Limb (tissue), 2 donors: ENCODE measurements around the gene AQP12A.

Experiments
- DNase-seq, 2 donors: peaks; one replicate each; pipeline ENCODE4 v3.0.0-alpha.2; 2016; ENCODE audit errors: extremely low spot score in 2 of 2

Gene AQP12A

GRCh38 chr2:240739797-240740196 is 48.1 kb downstream of the AQP12A start:
- DNase-seq: no peak

- no peak for DNase-seq
Observed at GRCh38 chr2:240741091-240741490, 49.4 kb downstream of the AQP12A start.

- no peak for DNase-seq
Observed at GRCh38 chr2:240742602-240743095, 51.0 kb downstream of the AQP12A start.

- no peak for DNase-seq
Observed at GRCh38 chr2:240745456-240745855, 53.8 kb downstream of the AQP12A start.

GRCh38 chr2:240745962-240746361 is 54.3 kb downstream of the AQP12A start:
- no peak for DNase-seq

- DNase-seq: no peak
Observed at GRCh38 chr2:240746671-240747070, 55.0 kb downstream of the AQP12A start.

GRCh38 chr2:240747256-240747655 is 55.6 kb downstream of the AQP12A start:
- no peak for DNase-seq
